GM18873 (cell line): ENCODE data around the gene EGFLAM.

Experiments
- ATAC-seq: cut with Tn5 transposase; IDR thresholded peaks from one replicate; pipeline ENCODE4 v1.9.1; 2021; ENCODE audit warnings: mild to moderate bottlenecking, moderate library complexity, moderate number of reproducible peaks; ENCODE audit not compliant: unreplicated experiment, low FRiP score

EGFLAM gene

GRCh38 chr5:38509185-38509584, 250.8 kb downstream of the EGFLAM start:
- ATAC-seq, result no peak
